ENCODE results near the gene CDK5RAP3. TPM values are rescaled to one million over a fixed set of nuclear protein-coding genes. Genes with fewer than 3 reads are reported as not detected.
A peak's percentile ranks its signal among the peaks of the same experiment; 100 is the strongest.

Gene CDK5RAP3
- total and polyA plus RNA-seq, 2 of the 13 experiments (the other 11 are each of a cell fraction or from before 2014, with no cell fraction given) = 128 to 154 TPM

DNA sequence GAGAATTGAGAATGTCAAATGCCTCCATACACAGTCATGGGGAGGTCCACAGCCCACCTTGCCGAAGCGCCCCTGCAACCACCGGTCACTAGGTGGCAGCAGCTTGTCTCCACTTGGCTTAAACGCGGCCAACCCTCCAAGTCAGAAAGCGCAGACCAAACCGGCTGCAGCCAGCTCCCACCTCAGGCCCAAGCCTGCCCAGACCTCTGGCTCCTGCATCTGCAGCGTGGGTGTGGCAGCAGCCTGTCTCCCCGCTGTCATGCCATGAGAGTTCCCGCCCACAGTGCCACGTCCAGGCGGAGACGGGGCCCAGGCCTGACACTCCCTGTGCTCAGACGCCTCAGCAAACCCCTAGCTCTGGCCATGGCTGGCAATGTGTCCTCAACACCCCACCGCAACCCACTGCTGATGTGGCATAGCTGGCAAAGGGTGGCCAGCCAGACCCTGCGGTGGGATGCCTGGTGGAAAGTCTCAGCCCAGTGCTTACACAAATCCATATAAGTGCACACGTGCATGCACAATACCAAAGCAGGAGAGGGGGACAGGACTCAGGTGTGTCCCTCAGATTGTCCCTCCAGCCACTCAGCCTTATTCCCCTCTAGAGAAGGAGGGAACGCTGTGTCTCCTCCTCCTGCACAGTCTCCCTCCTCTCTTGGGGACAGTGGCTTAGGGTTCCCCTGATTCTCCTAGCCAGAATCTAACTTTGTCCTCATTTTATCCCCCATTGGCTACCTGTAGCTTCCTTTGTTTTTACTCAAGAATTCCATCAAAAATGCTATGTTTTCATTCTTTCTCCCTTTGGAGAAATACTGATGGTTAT, 55.8 kb downstream of the CDK5RAP3 start (continued):
- TF ChIP-seq, protein P1, sequence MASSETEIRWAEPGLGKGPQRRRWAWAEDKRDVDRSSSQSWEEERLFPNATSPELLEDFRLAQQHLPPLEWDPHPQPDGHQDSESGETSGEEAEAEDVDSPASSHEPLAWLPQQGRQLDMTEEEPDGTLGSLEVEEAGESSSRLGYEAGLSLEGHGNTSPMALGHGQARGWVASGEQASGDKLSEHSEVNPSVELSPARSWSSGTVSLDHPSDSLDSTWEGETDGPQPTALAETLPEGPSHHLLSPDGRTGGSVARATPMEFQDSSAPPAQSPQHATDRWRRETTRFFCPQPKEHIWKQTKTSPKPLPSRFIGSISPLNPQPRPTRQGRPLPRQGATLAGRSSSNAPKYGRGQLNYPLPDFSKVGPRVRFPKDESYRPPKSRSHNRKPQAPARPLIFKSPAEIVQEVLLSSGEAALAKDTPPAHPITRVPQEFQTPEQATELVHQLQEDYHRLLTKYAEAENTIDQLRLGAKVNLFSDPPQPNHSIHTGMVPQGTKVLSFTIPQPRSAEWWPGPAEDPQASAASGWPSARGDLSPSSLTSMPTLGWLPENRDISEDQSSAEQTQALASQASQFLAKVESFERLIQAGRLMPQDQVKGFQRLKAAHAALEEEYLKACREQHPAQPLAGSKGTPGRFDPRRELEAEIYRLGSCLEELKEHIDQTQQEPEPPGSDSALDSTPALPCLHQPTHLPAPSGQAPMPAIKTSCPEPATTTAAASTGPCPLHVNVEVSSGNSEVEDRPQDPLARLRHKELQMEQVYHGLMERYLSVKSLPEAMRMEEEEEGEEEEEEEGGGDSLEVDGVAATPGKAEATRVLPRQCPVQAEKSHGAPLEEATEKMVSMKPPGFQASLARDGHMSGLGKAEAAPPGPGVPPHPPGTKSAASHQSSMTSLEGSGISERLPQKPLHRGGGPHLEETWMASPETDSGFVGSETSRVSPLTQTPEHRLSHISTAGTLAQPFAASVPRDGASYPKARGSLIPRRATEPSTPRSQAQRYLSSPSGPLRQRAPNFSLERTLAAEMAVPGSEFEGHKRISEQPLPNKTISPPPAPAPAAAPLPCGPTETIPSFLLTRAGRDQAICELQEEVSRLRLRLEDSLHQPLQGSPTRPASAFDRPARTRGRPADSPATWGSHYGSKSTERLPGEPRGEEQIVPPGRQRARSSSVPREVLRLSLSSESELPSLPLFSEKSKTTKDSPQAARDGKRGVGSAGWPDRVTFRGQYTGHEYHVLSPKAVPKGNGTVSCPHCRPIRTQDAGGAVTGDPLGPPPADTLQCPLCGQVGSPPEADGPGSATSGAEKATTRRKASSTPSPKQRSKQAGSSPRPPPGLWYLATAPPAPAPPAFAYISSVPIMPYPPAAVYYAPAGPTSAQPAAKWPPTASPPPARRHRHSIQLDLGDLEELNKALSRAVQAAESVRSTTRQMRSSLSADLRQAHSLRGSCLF (CRISPR knock-in tag; IDR thresholded peaks at IDR 0.05; ENCODE audit: borderline replicate concordance) = no peak
- TF ChIP-seq ZNF382 (CRISPR knock-in tag; IDR thresholded peaks at IDR 0.05; ENCODE audit: borderline replicate concordance) (no peak), POLR2G (IDR thresholded peaks at IDR 0.05; ENCODE audit: low read depth, low read length) (no peak), KLF16 (CRISPR knock-in tag; IDR thresholded peaks at IDR 0.05) (peak in 1 of 2 experiments; percentile 63; a peak in 1 of 4 replicates), U2AF1 (optimal IDR thresholded peaks at IDR 0.05; ENCODE audit: low read depth, low read length) (no peak), PHF8 (CRISPR knock-in tag; IDR thresholded peaks at IDR 0.05) (0 out of 2 replicates have a peak, but pooled peaks have one; percentile 24), TP53 (CRISPR knock-in tag; conservative IDR thresholded peaks at IDR 0.05) (no peak), ZNF496 (CRISPR knock-in tag; IDR thresholded peaks at IDR 0.05; ENCODE audit: insufficient replicate concordance) (no peak), ELF3 (CRISPR knock-in tag; IDR thresholded peaks at IDR 0.05) (peak; percentile 37; the same call in 1 of the 2 replicates), PRMT3 (CRISPR knock-in tag; IDR thresholded peaks at IDR 0.05; ENCODE audit: borderline replicate concordance, low read depth) (no peak), ZFP62 (CRISPR knock-in tag; IDR thresholded peaks at IDR 0.05) (no peak), ZNF501 (CRISPR knock-in tag; IDR thresholded peaks at IDR 0.05) (no peak), REXO4 (CRISPR knock-in tag; IDR thresholded peaks at IDR 0.05; ENCODE audit: borderline replicate concordance) (no peak)
- TF ChIP-seq, protein P2, sequence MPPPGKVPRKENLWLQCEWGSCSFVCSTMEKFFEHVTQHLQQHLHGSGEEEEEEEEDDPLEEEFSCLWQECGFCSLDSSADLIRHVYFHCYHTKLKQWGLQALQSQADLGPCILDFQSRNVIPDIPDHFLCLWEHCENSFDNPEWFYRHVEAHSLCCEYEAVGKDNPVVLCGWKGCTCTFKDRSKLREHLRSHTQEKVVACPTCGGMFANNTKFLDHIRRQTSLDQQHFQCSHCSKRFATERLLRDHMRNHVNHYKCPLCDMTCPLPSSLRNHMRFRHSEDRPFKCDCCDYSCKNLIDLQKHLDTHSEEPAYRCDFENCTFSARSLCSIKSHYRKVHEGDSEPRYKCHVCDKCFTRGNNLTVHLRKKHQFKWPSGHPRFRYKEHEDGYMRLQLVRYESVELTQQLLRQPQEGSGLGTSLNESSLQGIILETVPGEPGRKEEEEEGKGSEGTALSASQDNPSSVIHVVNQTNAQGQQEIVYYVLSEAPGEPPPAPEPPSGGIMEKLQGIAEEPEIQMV (CRISPR knock-in tag; IDR thresholded peaks at IDR 0.05; ENCODE audit: low read depth) = peak; percentile 70; the same call in 1 of the 2 replicates
- TF ChIP-seq, protein P3, sequence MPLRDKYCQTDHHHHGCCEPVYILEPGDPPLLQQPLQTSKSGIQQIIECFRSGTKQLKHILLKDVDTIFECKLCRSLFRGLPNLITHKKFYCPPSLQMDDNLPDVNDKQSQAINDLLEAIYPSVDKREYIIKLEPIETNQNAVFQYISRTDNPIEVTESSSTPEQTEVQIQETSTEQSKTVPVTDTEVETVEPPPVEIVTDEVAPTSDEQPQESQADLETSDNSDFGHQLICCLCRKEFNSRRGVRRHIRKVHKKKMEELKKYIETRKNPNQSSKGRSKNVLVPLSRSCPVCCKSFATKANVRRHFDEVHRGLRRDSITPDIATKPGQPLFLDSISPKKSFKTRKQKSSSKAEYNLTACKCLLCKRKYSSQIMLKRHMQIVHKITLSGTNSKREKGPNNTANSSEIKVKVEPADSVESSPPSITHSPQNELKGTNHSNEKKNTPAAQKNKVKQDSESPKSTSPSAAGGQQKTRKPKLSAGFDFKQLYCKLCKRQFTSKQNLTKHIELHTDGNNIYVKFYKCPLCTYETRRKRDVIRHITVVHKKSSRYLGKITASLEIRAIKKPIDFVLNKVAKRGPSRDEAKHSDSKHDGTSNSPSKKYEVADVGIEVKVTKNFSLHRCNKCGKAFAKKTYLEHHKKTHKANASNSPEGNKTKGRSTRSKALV (CRISPR knock-in tag; IDR thresholded peaks at IDR 0.05) = no peak; the same call in 1 of the 2 replicates
- TF ChIP-seq, protein P4, sequence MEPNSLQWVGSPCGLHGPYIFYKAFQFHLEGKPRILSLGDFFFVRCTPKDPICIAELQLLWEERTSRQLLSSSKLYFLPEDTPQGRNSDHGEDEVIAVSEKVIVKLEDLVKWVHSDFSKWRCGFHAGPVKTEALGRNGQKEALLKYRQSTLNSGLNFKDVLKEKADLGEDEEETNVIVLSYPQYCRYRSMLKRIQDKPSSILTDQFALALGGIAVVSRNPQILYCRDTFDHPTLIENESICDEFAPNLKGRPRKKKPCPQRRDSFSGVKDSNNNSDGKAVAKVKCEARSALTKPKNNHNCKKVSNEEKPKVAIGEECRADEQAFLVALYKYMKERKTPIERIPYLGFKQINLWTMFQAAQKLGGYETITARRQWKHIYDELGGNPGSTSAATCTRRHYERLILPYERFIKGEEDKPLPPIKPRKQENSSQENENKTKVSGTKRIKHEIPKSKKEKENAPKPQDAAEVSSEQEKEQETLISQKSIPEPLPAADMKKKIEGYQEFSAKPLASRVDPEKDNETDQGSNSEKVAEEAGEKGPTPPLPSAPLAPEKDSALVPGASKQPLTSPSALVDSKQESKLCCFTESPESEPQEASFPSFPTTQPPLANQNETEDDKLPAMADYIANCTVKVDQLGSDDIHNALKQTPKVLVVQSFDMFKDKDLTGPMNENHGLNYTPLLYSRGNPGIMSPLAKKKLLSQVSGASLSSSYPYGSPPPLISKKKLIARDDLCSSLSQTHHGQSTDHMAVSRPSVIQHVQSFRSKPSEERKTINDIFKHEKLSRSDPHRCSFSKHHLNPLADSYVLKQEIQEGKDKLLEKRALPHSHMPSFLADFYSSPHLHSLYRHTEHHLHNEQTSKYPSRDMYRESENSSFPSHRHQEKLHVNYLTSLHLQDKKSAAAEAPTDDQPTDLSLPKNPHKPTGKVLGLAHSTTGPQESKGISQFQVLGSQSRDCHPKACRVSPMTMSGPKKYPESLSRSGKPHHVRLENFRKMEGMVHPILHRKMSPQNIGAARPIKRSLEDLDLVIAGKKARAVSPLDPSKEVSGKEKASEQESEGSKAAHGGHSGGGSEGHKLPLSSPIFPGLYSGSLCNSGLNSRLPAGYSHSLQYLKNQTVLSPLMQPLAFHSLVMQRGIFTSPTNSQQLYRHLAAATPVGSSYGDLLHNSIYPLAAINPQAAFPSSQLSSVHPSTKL (CRISPR knock-in tag; IDR thresholded peaks at IDR 0.05) = no peak; the same call in 1 of the 2 replicates
